Spleen (tissue), 11 donors: ENCODE data around the gene PCDHGC3. TPM values are rescaled to one million over a fixed set of nuclear protein-coding genes. Genes with fewer than 3 reads are reported as not detected.
A peak's percentile ranks its signal among the peaks of the same experiment; 100 is the strongest.

ENCODE experiments used
- DNase-seq: peaks from one replicate; pipeline ENCODE4 v3.0.0-alpha.2; 2020
- H3K27ac ChIP-seq, 8 donors: fragments of 200-600 bp; sonication (generic) in 7 of 8; 1 replicate in 4 of 8; 2 replicates in 4 of 8; pipeline versions ENCODE4 v1.5.0 to v1.8.0; 2016 to 2021; ENCODE audit warnings: inconsistent platforms in 4 of 8, mild to moderate bottlenecking in 4 of 8, moderate library complexity in 1 of 8
- H3K27me3 ChIP-seq, 7 donors: fragments of 200-600 bp; sonication (generic) in 6 of 7; replicated peaks in 1 of 7; 1 replicate in 4 of 7; 2 replicates in 3 of 7; pipeline versions ENCODE4 v1.5.0 to v1.8.0; 2016 to 2021; ENCODE audit warnings: inconsistent platforms in 3 of 7, mild to moderate bottlenecking in 1 of 7
- H3K36me3 ChIP-seq, 6 donors: fragments of 200-600 bp; sonication (generic) in 5 of 6; 1 replicate in 4 of 6; 2 replicates in 2 of 6; pipeline versions ENCODE4 v1.5.0 to v1.8.0; 2016 to 2021; ENCODE audit warnings: inconsistent platforms in 2 of 6
- H3K4me1 ChIP-seq, 6 donors: fragments of 200-600 bp; sonication (generic) in 5 of 6; 1 replicate in 3 of 6; 2 replicates in 3 of 6; pipeline versions ENCODE4 v1.5.0 to v1.8.0; 2016 to 2021; ENCODE audit warnings: inconsistent platforms in 3 of 6
- H3K4me3 ChIP-seq, 8 donors: fragments of 200-600 bp; sonication (generic) in 7 of 8; 1 replicate in 4 of 8; 2 replicates in 4 of 8; pipeline versions ENCODE4 v1.5.0 to v1.8.0; 2016 to 2021; ENCODE audit warnings: inconsistent platforms in 4 of 8, mild to moderate bottlenecking in 4 of 8, moderate library complexity in 2 of 8
- H3K9me3 ChIP-seq, 8 donors: fragments of 200-600 bp; sonication (generic) in 7 of 8; 1 replicate in 4 of 8; 2 replicates in 4 of 8; pipeline versions ENCODE4 v1.5.0 to v1.8.0; 2016 to 2021; ENCODE audit warnings: inconsistent platforms in 4 of 8
- CTCF ChIP-seq, 11 experiments: fragments of 200-600 bp in 7 of 11; fragments of 450-650 bp in 4 of 11; sonication (generic) in 4 of 11; IDR thresholded peaks in 8 of 11; conservative IDR thresholded peaks in 3 of 11; 1 replicate in 7 of 11; 2 replicates in 4 of 11; pipeline versions ENCODE4 v1.4.0 to v1.8.0; 2016 to 2021; ENCODE audit warnings: antibody characterized with exemption in 11 of 11, inconsistent platforms in 4 of 11, mild to moderate bottlenecking in 1 of 11
- POLR2A ChIP-seq, 3 donors: fragments of 450-650 bp; IDR thresholded peaks; one replicate each; pipeline ENCODE4 v1.5.1; 2017; ENCODE audit warnings: antibody characterized with exemption in 3 of 3, mild to moderate bottlenecking in 1 of 3
- POLR2AphosphoS5 ChIP-seq, 3 donors: sonication (generic); formaldehyde crosslinking; IDR thresholded peaks; one replicate each; pipeline ENCODE4 v1.5.1; 2017; ENCODE audit warnings: antibody characterized with exemption in 3 of 3
- WGBS, 5 donors: extraction: QIAGEN DNeasy Blood & Tissue Kit in 3 of 5; methylation state at CpG; one replicate each; pipeline versions ENCODE4 v1.1.5 to v1.1.7; 2013 to 2018; 5-methylcytosine and 5-hydroxymethylcytosine counted together
- intact Hi-C: fragments of 100-400 bp; cut with DNase I; formaldehyde crosslinking; loops from one replicate; pipeline ENCODE4 v1.15.0; 2023; ENCODE audit warnings: low total_unique reads
- polyA plus RNA-seq, 3 donors: library from polyadenylated mRNA; stranded (reverse); fragments of 200-250 nt; gene quantifications; one replicate each; pipeline ENCODE4 v1.2.1, GENCODE V29; 2013
- total RNA-seq, 7 donors: library from RNA; depleted of rRNA in 3 of 7; stranded (reverse); fragments of >200 nt in 3 of 7; fragmentation: NEBNext Ultra II Directional in 4 of 7; extraction: Animal tissue kit (Norgen Biotek cat#: 25700) in 4 of 7; gene quantifications; one replicate each; pipeline versions ENCODE4 v1.1.0 to v1.2.1, GENCODE V29; 2016 to 2021
- donor health status: healthy with polysubstance abuse.
- donor health status: DM: no; HTN: no; CAD: no; lungs with moderate emphysema.
- donor health status: DM: no; HTN: no; CAD: no.
- donor health status: Bipolar disorder and iron deficiency.
- donor health status: healthy.
- donor health status: DM: no; HTN: no; CAD: no.
- donor health status: DM: yes; HTN: yes; CAD: no.

PCDHGC3 gene
- total and polyA plus RNA-seq, 10 donors, result 7.0 to 26.7 (median 19.2) TPM

DNA sequence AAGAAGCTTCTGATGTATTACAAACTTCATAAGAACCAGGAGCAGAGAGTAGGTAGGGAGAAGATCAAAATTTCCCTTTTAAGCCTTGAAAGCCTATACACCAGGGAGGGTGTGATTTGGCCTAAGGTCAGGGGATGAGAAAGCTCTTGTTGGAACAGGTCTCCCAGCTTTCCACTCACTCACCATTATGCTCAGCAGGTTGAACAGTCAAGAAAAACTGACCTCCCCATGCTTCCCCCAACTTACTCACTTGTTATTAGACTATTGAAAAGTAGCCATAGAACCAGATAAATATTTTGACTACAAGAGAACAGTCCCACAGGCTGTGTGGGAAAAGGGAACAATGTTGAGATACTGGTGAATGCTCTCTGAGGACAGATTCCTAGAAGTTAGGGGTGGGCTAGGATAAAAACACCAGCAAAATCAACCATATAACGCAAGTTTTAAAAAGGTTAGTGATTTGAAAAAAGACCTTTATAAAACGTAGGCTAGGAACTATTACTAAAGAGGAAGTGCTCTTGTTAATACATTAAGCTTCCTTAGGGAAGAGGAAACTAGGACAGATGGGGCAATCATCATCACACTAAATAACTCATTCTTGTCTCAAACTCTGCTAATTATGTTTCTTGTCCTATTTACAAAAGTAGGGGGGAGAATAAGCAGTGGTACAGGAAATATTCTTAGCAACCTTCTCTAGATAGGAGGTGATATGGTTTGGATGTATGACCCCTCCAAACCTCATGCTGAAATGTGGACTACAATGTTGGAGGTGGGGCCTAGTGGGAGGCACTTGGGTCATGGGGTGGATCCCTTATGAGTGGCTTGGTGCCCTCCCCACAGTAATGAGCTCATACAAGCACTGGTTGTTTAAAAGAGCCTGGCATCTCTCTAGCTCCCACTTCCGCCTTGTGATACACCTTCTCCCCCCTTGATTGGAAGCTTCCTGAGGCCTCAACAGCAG, 44.1 kb downstream of the PCDHGC3 start:
- Histone ChIP-seq H3K27ac (peak overlapping the region in 5 of 8 donors; percentile 33 to 68 (median 53)), H3K4me1 (peaks cover 10 to 100% (median 51%) of the 10 kb centered on the region in 6 donors), H3K4me3 (no peak overlapping the region), H3K9me3 (no peaks in the 10 kb centered on the region), H3K36me3 (peaks cover 0 to 100% (median 54%) of the 10 kb centered on the region in 6 donors), H3K27me3 (no peaks in the 10 kb centered on the region)
- WGBS, 5 donors, result 54 to 81% (median 67%) methylated on average over 3 of the region's 3 CpGs
- intact Hi-C loops, result no loop called here
- no peak for DNase-seq
- TF ChIP-seq POLR2A (IDR thresholded peaks at IDR 0.05) (no peak), CTCF (IDR thresholded peaks at IDR 0.05 in 8 of 11, conservative IDR thresholded peaks at IDR 0.05 in 3 of 11) (no peak), POLR2AphosphoS5 (IDR thresholded peaks at IDR 0.05) (no peak)

DNA sequence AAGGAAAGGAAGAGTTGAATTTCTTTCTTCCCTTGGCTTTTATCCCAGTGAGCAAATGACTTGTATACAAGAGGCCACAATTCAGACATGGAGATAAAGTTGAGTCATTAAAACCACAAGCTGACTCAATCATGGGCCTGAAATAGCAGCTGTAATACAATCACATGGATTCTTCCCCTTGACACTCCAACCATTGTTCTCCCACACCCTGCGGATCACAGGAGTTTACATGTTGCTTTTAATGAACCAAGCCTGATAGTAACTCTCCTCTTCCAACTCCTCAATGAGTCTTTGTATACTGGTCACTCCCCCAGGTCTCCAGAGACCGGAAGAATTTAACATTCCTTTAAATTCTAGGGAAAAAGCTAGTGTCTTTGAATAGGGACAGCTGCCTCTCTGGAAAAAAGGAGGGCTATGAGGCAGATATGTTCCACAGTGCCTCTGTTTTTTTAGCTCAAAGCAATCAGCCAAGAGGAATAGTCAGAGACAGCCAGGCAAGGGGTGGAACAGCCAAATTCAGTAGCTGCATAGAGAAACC, 45.5 kb downstream of the PCDHGC3 start:
- TF ChIP-seq POLR2A (IDR thresholded peaks at IDR 0.05) (no peak), CTCF (IDR thresholded peaks at IDR 0.05 in 8 of 11, conservative IDR thresholded peaks at IDR 0.05 in 3 of 11) (no peak), POLR2AphosphoS5 (IDR thresholded peaks at IDR 0.05) (no peak)
- DNase-seq, result no peak
- Histone ChIP-seq H3K36me3 (peaks cover 0 to 100% (median 58%) of the 10 kb centered on the region in 6 donors), H3K9me3 (no peaks in the 10 kb centered on the region), H3K27ac (peak overlapping the region in 7 of 8 donors; percentile 3 to 68 (median 48)), H3K4me3 (no peak overlapping the region), H3K27me3 (no peaks in the 10 kb centered on the region), H3K4me1 (peaks cover 11 to 97% (median 42%) of the 10 kb centered on the region in 6 donors)
- intact Hi-C loops, result no loop called here
- 58 to 72% (median 65%) methylated on average over 2 of the region's 2 CpGs for WGBS, 5 donors

GRCh38 chr5:141522301-141522700, 46.5 kb downstream of the PCDHGC3 start:
- peaks cover 11 to 87% (median 36%) of the 10 kb centered on the region in 6 donors for H3K4me1 ChIP-seq
- intact Hi-C loops, result no loop called here
- no peak overlapping the region for H3K4me3 ChIP-seq
- H3K27ac ChIP-seq, result peak overlapping the region in 4 of 8 donors; percentile 43 to 68 (median 50)
- H3K36me3 ChIP-seq, result peaks cover 0 to 100% (median 58%) of the 10 kb centered on the region in 6 donors
- no peaks in the 10 kb centered on the region for H3K27me3 ChIP-seq
- 3 to 13% (median 4%) methylated on average over 2 of the region's 2 CpGs for WGBS, 5 donors
- TF ChIP-seq CTCF (IDR thresholded peaks at IDR 0.05 in 8 of 11, conservative IDR thresholded peaks at IDR 0.05 in 3 of 11), result no peak
- TF ChIP-seq POLR2A (IDR thresholded peaks at IDR 0.05), result no peak
- TF ChIP-seq POLR2AphosphoS5 (IDR thresholded peaks at IDR 0.05), result no peak
- no peak for DNase-seq
- no peaks in the 10 kb centered on the region for H3K9me3 ChIP-seq

DNA sequence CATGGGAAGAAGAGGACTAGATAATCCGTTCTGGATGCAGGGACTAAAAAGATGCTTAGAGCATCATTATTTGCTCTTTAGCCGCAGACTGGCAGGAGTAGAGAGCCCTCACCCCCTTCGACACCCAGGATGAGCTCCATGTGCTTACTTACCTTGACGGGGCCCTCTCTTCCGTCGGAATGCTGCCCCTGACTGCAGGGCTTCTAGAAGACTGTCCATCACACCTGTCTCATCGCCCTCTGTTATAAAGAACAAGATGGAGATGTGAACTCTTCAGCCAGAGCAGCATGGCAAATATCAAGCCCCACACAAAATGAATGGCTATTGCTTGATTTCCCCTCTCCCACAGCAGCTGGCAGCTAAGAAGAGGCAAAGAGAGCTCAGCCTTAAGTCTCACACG, 48.2 kb downstream of the PCDHGC3 start:
- DNase-seq, result no peak
- 90 to 94% (median 92%) methylated on average over 8 of the region's 8 CpGs for WGBS, 5 donors
- Histone ChIP-seq H3K4me3 (no peak overlapping the region), H3K27ac (peak overlapping the region in 1 of 8 donors; percentile 68), H3K4me1 (peaks cover 11 to 70% (median 37%) of the 10 kb centered on the region in 6 donors), H3K36me3 (peaks cover 0 to 100% (median 62%) of the 10 kb centered on the region in 6 donors), H3K9me3 (no peaks in the 10 kb centered on the region), H3K27me3 (no peaks in the 10 kb centered on the region)
- TF ChIP-seq POLR2AphosphoS5 (IDR thresholded peaks at IDR 0.05) (no peak), POLR2A (IDR thresholded peaks at IDR 0.05) (no peak), CTCF (IDR thresholded peaks at IDR 0.05 in 8 of 11, conservative IDR thresholded peaks at IDR 0.05 in 3 of 11) (no peak)
- intact Hi-C loops, result no loop called here
